ENCODE data around the gene ZGLP1.
"Not testable (repeated sequence)": the region's sequence is repeated elsewhere in the genome, so short reads cannot be mapped to it uniquely, and the experiment has no call there.

ZGLP1 gene

GRCh38 chr19:10338940-10339339 lies 29.3 kb upstream of the ZGLP1 start:
- TF ChIP-seq EZH2 (IDR thresholded peaks at IDR 0.05; ENCODE audit: borderline replicate concordance, low read depth, low read length, severe bottlenecking) (no peak), CTCF (IDR thresholded peaks at IDR 0.05; ENCODE audit: borderline replicate concordance, extremely low read depth, low read length, poor library complexity, severe bottlenecking) (no peak)
- Histone ChIP-seq H3K9me3 (ENCODE audit: insufficient read depth, low read length, severe bottlenecking) (no peaks in the 10 kb centered on the region), H2AFZ (ENCODE audit: low read depth, low read length) (peak overlapping the region; percentile 95), H3K9ac (ENCODE audit: low read depth, low read length) (peak overlapping the region; percentile 61), H3K79me2 (ENCODE audit: insufficient read depth, low read length) (peaks cover 19% of the 10 kb centered on the region), H3K27me3 (ENCODE audit: insufficient read depth, low read length, poor library complexity) (no peaks in the 10 kb centered on the region), H3K4me2 (ENCODE audit: insufficient read depth, low read length) (peak overlapping the region; percentile 77), H3K4me1 (ENCODE audit: insufficient read depth, low read length) (peaks cover 38% of the 10 kb centered on the region), H3K36me3 (ENCODE audit: insufficient read depth, low read length) (peaks cover 12% of the 10 kb centered on the region), H3K4me3 (ENCODE audit: low read depth in 1 of 2, low read length in 2 of 2) (peak overlapping the region; percentile 4 to 64; a peak in 3 of 4 replicates), H3K27ac (ENCODE audit: low read length) (peak overlapping the region; percentile 88), H4K20me1 (ENCODE audit: insufficient read depth, low read length) (no peaks in the 10 kb centered on the region)
- ATAC-seq (ENCODE audit: insufficient read depth, low read depth) (no peak), DNase-seq (no peak)

GRCh38 chr19:10336725-10337124 lies 27.1 kb upstream of the ZGLP1 start:
- not testable (repeated sequence) for H3K9me3 ChIP-seq (ENCODE audit: insufficient read depth, low read length, severe bottlenecking); ATAC-seq (ENCODE audit: insufficient read depth, low read depth); H3K4me2 ChIP-seq (ENCODE audit: insufficient read depth, low read length)

GRCh38 chr19:10335352-10335985 lies 25.9 kb upstream of the ZGLP1 start:
- H3K9ac ChIP-seq (ENCODE audit: low read depth, low read length): no peak overlapping the region
- H3K27ac ChIP-seq (ENCODE audit: low read length): no peak overlapping the region
- no peak overlapping the region for H2AFZ ChIP-seq (ENCODE audit: low read depth, low read length)
- peaks cover 48% of the 10 kb centered on the region for H3K79me2 ChIP-seq (ENCODE audit: insufficient read depth, low read length)
- H3K4me3 ChIP-seq (ENCODE audit: low read depth in 1 of 2, low read length in 2 of 2): no peak overlapping the region
- no peak overlapping the region for H3K4me2 ChIP-seq (ENCODE audit: insufficient read depth, low read length)
- no peaks in the 10 kb centered on the region for H3K9me3 ChIP-seq (ENCODE audit: insufficient read depth, low read length, severe bottlenecking)
- no peaks in the 10 kb centered on the region for H3K27me3 ChIP-seq (ENCODE audit: insufficient read depth, low read length, poor library complexity)
- DNase-seq (no peak), ATAC-seq (ENCODE audit: insufficient read depth, low read depth) (no peak)
- peaks cover 30% of the 10 kb centered on the region for H3K36me3 ChIP-seq (ENCODE audit: insufficient read depth, low read length)
- TF ChIP-seq CTCF (IDR thresholded peaks at IDR 0.05; ENCODE audit: borderline replicate concordance, extremely low read depth, low read length, poor library complexity, severe bottlenecking) (no peak), EZH2 (IDR thresholded peaks at IDR 0.05; ENCODE audit: borderline replicate concordance, low read depth, low read length, severe bottlenecking) (no peak)
- H4K20me1 ChIP-seq (ENCODE audit: insufficient read depth, low read length): peaks cover 21% of the 10 kb centered on the region
- peaks cover 52% of the 10 kb centered on the region for H3K4me1 ChIP-seq (ENCODE audit: insufficient read depth, low read length)

More at GRCh38 chr19:10336725-10337124, 27.1 kb upstream of the ZGLP1 start:
- not testable (repeated sequence) for DNase-seq; H2AFZ ChIP-seq (ENCODE audit: low read depth, low read length); H3K9ac ChIP-seq (ENCODE audit: low read depth, low read length); H3K4me3 ChIP-seq (ENCODE audit: low read depth in 1 of 2, low read length in 2 of 2); H3K27me3 ChIP-seq (ENCODE audit: insufficient read depth, low read length, poor library complexity); H3K27ac ChIP-seq (ENCODE audit: low read length)
- H3K79me2 ChIP-seq (ENCODE audit: insufficient read depth, low read length): peaks cover 38% of the 10 kb centered on the region
- H3K36me3 ChIP-seq (ENCODE audit: insufficient read depth, low read length): peaks cover 23% of the 10 kb centered on the region
- H3K4me1 ChIP-seq (ENCODE audit: insufficient read depth, low read length): peaks cover 52% of the 10 kb centered on the region
- peaks cover 13% of the 10 kb centered on the region for H4K20me1 ChIP-seq (ENCODE audit: insufficient read depth, low read length)

- Histone ChIP-seq H2AFZ (ENCODE audit: low read depth, low read length) (no peak overlapping the region), H3K79me2 (ENCODE audit: insufficient read depth, low read length) (peaks cover 55% of the 10 kb centered on the region), H3K4me3 (ENCODE audit: low read depth in 1 of 2, low read length in 2 of 2) (peak overlapping the region in 1 of 2 experiments; percentile 94; a peak in 2 of 4 replicates), H3K27me3 (ENCODE audit: insufficient read depth, low read length, poor library complexity) (no peaks in the 10 kb centered on the region), H3K4me2 (ENCODE audit: insufficient read depth, low read length) (peak overlapping the region; percentile 68), H3K9me3 (ENCODE audit: insufficient read depth, low read length, severe bottlenecking) (no peaks in the 10 kb centered on the region), H4K20me1 (ENCODE audit: insufficient read depth, low read length) (peaks cover 28% of the 10 kb centered on the region), H3K4me1 (ENCODE audit: insufficient read depth, low read length) (peaks cover 45% of the 10 kb centered on the region), H3K27ac (ENCODE audit: low read length) (peak overlapping the region; percentile 72; the same call in 1 of the 2 replicates), H3K36me3 (ENCODE audit: insufficient read depth, low read length) (peaks cover 37% of the 10 kb centered on the region), H3K9ac (ENCODE audit: low read depth, low read length) (peak overlapping the region; percentile 98; the same call in 1 of the 2 replicates)
- ATAC-seq (ENCODE audit: insufficient read depth, low read depth) (no peak), DNase-seq (peak; percentile 56)
- TF ChIP-seq CTCF (IDR thresholded peaks at IDR 0.05; ENCODE audit: borderline replicate concordance, extremely low read depth, low read length, poor library complexity, severe bottlenecking): no peak
- TF ChIP-seq EZH2 (IDR thresholded peaks at IDR 0.05; ENCODE audit: borderline replicate concordance, low read depth, low read length, severe bottlenecking): no peak
These were observed 25.2 kb upstream of the ZGLP1 start for GRCh38 chr19:10334588-10335351.

Measured in DND-41 (cell line).